H9 (cell line): ENCODE measurements around the gene RIMS1. TPM values are rescaled to one million over a fixed set of nuclear protein-coding genes. Genes with fewer than 3 reads are reported as not detected.

Experiments
- DNase-seq: peaks from one replicate; pipeline ENCODE4 v3.0.0-alpha.2; 2017
- H2AFZ ChIP-seq: one replicate; pipeline ENCODE4 v1.6.1; 2013; ENCODE audit warnings: mild to moderate bottlenecking, low read length, control low read depth, moderate library complexity
- H2AK5ac ChIP-seq: 2 replicates; pipeline ENCODE4 v1.6.1; 2013; ENCODE audit warnings: low read length, control low read depth, mixed read lengths; ENCODE audit not compliant: insufficient read length
- H2BK120ac ChIP-seq: one replicate; pipeline ENCODE4 v1.6.1; 2013; ENCODE audit warnings: low read depth, mild to moderate bottlenecking, low read length, control low read depth, inconsistent platforms; ENCODE audit not compliant: poor library complexity, severe bottlenecking
- H2BK12ac ChIP-seq: 2 replicates; pipeline ENCODE4 v1.6.1; 2013; ENCODE audit warnings: low read length, control low read depth, mixed read lengths, low read depth; ENCODE audit not compliant: insufficient read length
- H2BK15ac ChIP-seq: 2 replicates; pipeline ENCODE4 v1.6.1; 2013; ENCODE audit warnings: low read depth, low read length, control low read depth
- H2BK20ac ChIP-seq: one replicate; pipeline ENCODE4 v1.6.1; 2013; ENCODE audit warnings: low read depth, mild to moderate bottlenecking, low read length, control low read depth, inconsistent platforms; ENCODE audit not compliant: poor library complexity, severe bottlenecking
- H2BK5ac ChIP-seq: 2 replicates; pipeline ENCODE4 v1.6.1; 2013; ENCODE audit warnings: low read length, control low read depth, mixed read lengths; ENCODE audit not compliant: insufficient read length
- H3K14ac ChIP-seq: 2 replicates; pipeline ENCODE4 v1.6.1; 2013; ENCODE audit warnings: low read length, control low read depth; ENCODE audit not compliant: insufficient read depth
- H3K18ac ChIP-seq: 2 replicates; pipeline ENCODE4 v1.6.1; 2013; ENCODE audit warnings: low read depth, mild to moderate bottlenecking, mixed read lengths, low read length, control low read depth; ENCODE audit not compliant: insufficient read length
- H3K23ac ChIP-seq: 2 replicates; pipeline ENCODE4 v1.6.1; 2013; ENCODE audit warnings: low read length, control low read depth, mixed read lengths, low read depth; ENCODE audit not compliant: insufficient read length
- H3K23me2 ChIP-seq: 2 replicates; pipeline ENCODE4 v1.6.1; 2013; ENCODE audit warnings: low read depth, mild to moderate bottlenecking, mixed read lengths, low read length, control low read depth; ENCODE audit not compliant: insufficient read length, poor library complexity, severe bottlenecking
- H3K27ac ChIP-seq: 2 replicates; pipeline ENCODE4 v1.5.1; 2013; ENCODE audit warnings: low read length, control low read depth, mixed read lengths, low read depth; ENCODE audit not compliant: insufficient read length
- H3K27me3 ChIP-seq: 2 replicates; pipeline ENCODE4 v1.6.1; 2013; ENCODE audit warnings: low read length, control low read depth, inconsistent platforms; ENCODE audit not compliant: insufficient read depth
- H3K4ac ChIP-seq: 2 replicates; pipeline ENCODE4 v1.6.1; 2013; ENCODE audit warnings: low read depth, mild to moderate bottlenecking, control low read depth, inconsistent platforms, low read length, moderate library complexity
- H3K4me1 ChIP-seq: 2 replicates; pipeline ENCODE4 v1.6.1; 2013; ENCODE audit warnings: low read length, control low read depth, inconsistent platforms; ENCODE audit not compliant: insufficient read depth
- H3K4me2 ChIP-seq: 2 replicates; pipeline ENCODE4 v1.6.1; 2013; ENCODE audit warnings: low read length, control low read depth, mixed read lengths; ENCODE audit not compliant: insufficient read length, insufficient read depth
- H3K56ac ChIP-seq: 2 replicates; pipeline ENCODE4 v1.6.1; 2013; ENCODE audit warnings: low read depth, mild to moderate bottlenecking, mixed read lengths, low read length, control low read depth; ENCODE audit not compliant: insufficient read length
- H3K79me1 ChIP-seq: 2 replicates; pipeline ENCODE4 v1.6.1; 2013; ENCODE audit warnings: low read depth, mild to moderate bottlenecking, moderate library complexity, low read length, control low read depth, inconsistent platforms; ENCODE audit not compliant: insufficient read depth, poor library complexity, severe bottlenecking
- H3K79me2 ChIP-seq: 2 replicates; pipeline ENCODE4 v1.6.1; 2013; ENCODE audit warnings: low read length, control low read depth, inconsistent platforms; ENCODE audit not compliant: insufficient read depth
- H3K9ac ChIP-seq: 2 replicates; pipeline ENCODE4 v1.6.1; 2013; ENCODE audit warnings: low read length, control low read depth, mixed read lengths; ENCODE audit not compliant: insufficient read length; ENCODE audit errors: extremely low read depth
- H3K9me3 ChIP-seq: one replicate; pipeline ENCODE4 v1.6.1; 2013; ENCODE audit warnings: low read depth, low read length, inconsistent platforms; ENCODE audit not compliant: control insufficient read depth
- H3T11ph ChIP-seq: one replicate; pipeline ENCODE4 v1.6.1; 2013; ENCODE audit warnings: mild to moderate bottlenecking, low read length, control low read depth, inconsistent platforms
- H4K20me1 ChIP-seq: one replicate; pipeline ENCODE4 v1.6.1; 2013; ENCODE audit not compliant: control insufficient read depth, insufficient read length, insufficient read depth
- H4K5ac ChIP-seq: 2 replicates; pipeline ENCODE4 v1.6.1; 2013; ENCODE audit warnings: low read depth, mild to moderate bottlenecking, mixed read lengths, low read length, control low read depth; ENCODE audit not compliant: insufficient read length
- H4K8ac ChIP-seq: replicated peaks from 2 replicates; pipeline ENCODE4 v1.6.1; 2013; ENCODE audit warnings: low read length, control low read depth, mixed read lengths, low read depth; ENCODE audit not compliant: insufficient read length
- H4K91ac ChIP-seq: 2 replicates; pipeline ENCODE4 v1.6.1; 2013; ENCODE audit warnings: low read depth, mild to moderate bottlenecking, moderate library complexity, mixed read lengths, low read length, control low read depth; ENCODE audit not compliant: insufficient read length
- H3K27ac Mint-ChIP-seq, 3 experiments: 2 replicates in 2 of 3; 3 replicates in 1 of 3; pipeline ENCODE4 v1.8.0; 2020 to 2021; ENCODE audit warnings: mixed read lengths in 3 of 3, mild to moderate bottlenecking in 1 of 3, moderate library complexity in 1 of 3
- H3K27me3 Mint-ChIP-seq: 2 replicates; pipeline ENCODE4 v1.8.0; 2021; ENCODE audit warnings: low read depth, mild to moderate bottlenecking, moderate library complexity, mixed read lengths
- H3K36me3 Mint-ChIP-seq, 3 experiments: 2 replicates in 2 of 3; 3 replicates in 1 of 3; pipeline ENCODE4 v1.8.0; 2020 to 2021; ENCODE audit warnings: low read depth in 3 of 3, mixed read lengths in 3 of 3; ENCODE audit not compliant: insufficient read depth in 1 of 3
- H3K4me1 Mint-ChIP-seq, 2 experiments: 2 replicates each; pipeline ENCODE4 v1.8.0; 2020; ENCODE audit warnings: mixed read lengths in 2 of 2
- H3K4me3 Mint-ChIP-seq, 2 experiments: 2 replicates in 1 of 2; 3 replicates in 1 of 2; pipeline ENCODE4 v1.8.0; 2020 to 2021; ENCODE audit warnings: mild to moderate bottlenecking in 2 of 2, mixed read lengths in 2 of 2, moderate library complexity in 1 of 2
- H3K9me3 Mint-ChIP-seq, 2 experiments: 2 replicates in 1 of 2; 3 replicates in 1 of 2; pipeline ENCODE4 v1.8.0; 2020; ENCODE audit warnings: mild to moderate bottlenecking in 2 of 2, mixed read lengths in 2 of 2, moderate library complexity in 1 of 2
- CTCF ChIP-seq: fragments of 200-600 bp; sonication (generic); conservative IDR thresholded peaks from 3 replicates; pipeline ENCODE4 v1.8.0; 2021; ENCODE audit warnings: antibody characterized with exemption, mild to moderate bottlenecking
- WGBS: extraction: QIAGEN DNeasy Blood & Tissue Kit; methylation state at CpG from one replicate; pipeline ENCODE4 v1.1.7; 2013; ENCODE audit warnings: missing lambda C conversion rate, low lambda C conversion rate, mixed read lengths; ENCODE audit not compliant: insufficient read length; ENCODE audit errors: extremely low coverage; 5-methylcytosine and 5-hydroxymethylcytosine counted together
- total RNA-seq: library from RNA; stranded (reverse); gene quantifications from 2 replicates; pipeline ENCODE4 v1.2.1, GENCODE V29; 2021

Gene RIMS1
- total RNA-seq, 1 experiment from 2014 or later: 0.83 TPM

GRCh38 chr6:71979911-71980310 lies 93.6 kb downstream of the RIMS1 start:
- Histone ChIP-seq H3K23me2 (no peaks in the 10 kb centered on the region), H2BK15ac (no peak overlapping the region), H4K91ac (no peak overlapping the region), H2AK5ac (no peak overlapping the region), H3K9ac (no peak overlapping the region), H3K9me3 (no peaks in the 10 kb centered on the region), H3K14ac (no peak overlapping the region), H3K23ac (no peak overlapping the region), H3K56ac (no peak overlapping the region), H3K4ac (no peak overlapping the region), H4K8ac (no peak overlapping the region), H2BK20ac (no peak overlapping the region), H2BK12ac (no peak overlapping the region), H2BK120ac (no peak overlapping the region), H3K27me3 (no peaks in the 10 kb centered on the region), H2BK5ac (no peak overlapping the region), H4K5ac (no peak overlapping the region), H4K20me1 (no peaks in the 10 kb centered on the region), H3K79me2 (no peaks in the 10 kb centered on the region), H2AFZ (no peak overlapping the region), H3K4me1 (no peaks in the 10 kb centered on the region), H3K79me1 (no peaks in the 10 kb centered on the region), H3K27ac (no peak overlapping the region), H3T11ph (no peak overlapping the region), H3K4me2 (no peak overlapping the region), H3K18ac (no peak overlapping the region)
- Mint-ChIP-seq H3K4me3 (no peak overlapping the region), H3K36me3 (no peaks in the 10 kb centered on the region), H3K9me3 (no peaks in the 10 kb centered on the region), H3K27me3 (no peaks in the 10 kb centered on the region), H3K4me1 (peaks cover 0 to 3% of the 10 kb centered on the region in 2 experiments; a peak in 2 of 4 replicates), H3K27ac (no peak overlapping the region)
- DNase-seq: no peak
- no CpG with 5 or more reads among the region's 2 CpGs for WGBS
- no peak for TF ChIP-seq CTCF
